Measurements from ENCODE around the gene DACH2.

- TF ChIP-seq CTCF (IDR thresholded peaks at IDR 0.05): no peak
- TF ChIP-seq POLR2A (IDR thresholded peaks at IDR 0.05): no peak
- TF ChIP-seq EP300 (IDR thresholded peaks at IDR 0.05): no peak
Measured at GRCh38 chrX:86171366-86171765, 23.1 kb downstream of the DACH2 start.

Measured in ovary (tissue), 3 donors.